ENCODE results near the gene CCR2.

CCR2 gene

DNA sequence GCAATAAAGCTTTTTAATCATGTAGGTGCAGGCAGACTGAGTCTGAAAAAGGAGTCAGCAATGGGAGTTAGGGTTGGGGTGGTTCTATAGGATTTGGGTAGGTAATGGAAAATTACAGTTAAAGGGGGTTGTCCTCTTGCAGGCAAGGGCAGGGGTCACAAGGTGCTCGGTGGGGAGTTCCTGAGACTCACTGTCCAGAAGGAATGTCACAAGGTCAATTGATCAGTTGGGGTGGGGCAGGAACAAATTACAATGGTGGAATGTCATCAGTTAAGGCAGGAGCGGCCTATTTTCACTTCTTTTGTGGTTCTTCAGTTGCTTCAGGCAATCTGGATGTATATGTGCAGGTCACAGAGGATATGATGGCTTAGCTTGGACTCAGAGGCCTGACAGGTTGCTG, 39.1 kb downstream of the CCR2 start:
- TF ChIP-seq REST (IDR thresholded peaks at IDR 0.05; ENCODE audit: low read depth) (no peak), NFIC (IDR thresholded peaks at IDR 0.05) (no peak), MAX (IDR thresholded peaks at IDR 0.05) (no peak), EGR1 (IDR thresholded peaks at IDR 0.05) (no peak), CEBPB (IDR thresholded peaks at IDR 0.05) (no peak), TAF1 (IDR thresholded peaks at IDR 0.05; ENCODE audit: low read depth) (no peak), RAD21 (IDR thresholded peaks at IDR 0.05; ENCODE audit: low read depth) (no peak), EP300 (IDR thresholded peaks at IDR 0.05; ENCODE audit: borderline replicate concordance) (no peak), FOXM1 (IDR thresholded peaks at IDR 0.05; ENCODE audit: borderline replicate concordance, low read depth) (no peak), YY1 (IDR thresholded peaks at IDR 0.05; ENCODE audit: low read depth) (no peak), ZBTB7A (IDR thresholded peaks at IDR 0.05; ENCODE audit: low read depth) (no peak), TCF12 (IDR thresholded peaks at IDR 0.05; ENCODE audit: low read depth) (no peak), TEAD4 (IDR thresholded peaks at IDR 0.05) (no peak), USF1 (IDR thresholded peaks at IDR 0.05) (no peak), CREB1 (IDR thresholded peaks at IDR 0.05; ENCODE audit: low read depth) (no peak)

DNA sequence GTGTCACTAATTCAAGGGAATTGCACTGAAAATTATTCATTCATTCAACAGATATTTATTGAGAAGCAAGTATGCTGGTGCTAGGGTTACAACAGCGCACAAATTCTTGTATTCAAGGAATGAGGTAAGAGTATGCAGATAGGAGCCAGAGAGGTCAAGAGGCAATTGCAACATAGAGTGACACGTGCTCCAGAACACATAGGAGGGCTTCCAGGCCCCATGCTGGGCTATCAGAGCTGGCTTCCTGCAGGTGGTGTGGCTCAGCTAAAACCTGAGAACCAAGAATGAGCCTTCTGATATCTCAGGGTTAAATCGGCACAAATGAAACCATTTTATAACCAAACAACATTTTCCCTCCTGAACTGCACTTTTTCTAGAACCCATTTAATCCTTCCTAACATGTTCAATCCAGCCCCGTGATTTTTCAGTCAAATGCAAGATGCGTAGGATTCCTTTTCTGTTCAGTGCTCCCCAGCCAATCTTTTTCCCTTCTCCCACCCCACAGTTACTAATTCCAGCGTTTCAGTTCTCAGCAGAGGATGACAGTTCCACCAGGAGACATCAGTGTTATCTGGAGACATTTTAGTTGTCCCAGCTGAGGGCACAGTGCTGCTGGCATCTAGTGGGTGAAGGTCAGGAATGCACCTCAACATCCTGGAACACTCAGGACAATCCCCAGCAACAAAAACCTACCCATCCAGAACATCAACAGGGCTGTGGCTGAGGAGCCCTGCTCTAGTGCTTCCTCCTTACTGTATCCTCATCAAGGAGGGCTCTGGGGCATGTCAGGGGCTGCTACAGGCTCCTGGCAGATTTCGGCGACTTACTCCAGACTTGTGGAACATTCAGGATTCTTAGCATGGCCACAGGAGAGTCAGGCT, 39.9 kb downstream of the CCR2 start:
- TF ChIP-seq CEBPB (IDR thresholded peaks at IDR 0.05) (peak; percentile 89), MAX (IDR thresholded peaks at IDR 0.05) (no peak), ZBTB7A (IDR thresholded peaks at IDR 0.05; ENCODE audit: low read depth) (no peak), CREB1 (IDR thresholded peaks at IDR 0.05; ENCODE audit: low read depth) (no peak), EGR1 (IDR thresholded peaks at IDR 0.05) (no peak), YY1 (IDR thresholded peaks at IDR 0.05; ENCODE audit: low read depth) (no peak), NFIC (IDR thresholded peaks at IDR 0.05) (no peak), EP300 (IDR thresholded peaks at IDR 0.05; ENCODE audit: borderline replicate concordance) (no peak), FOXM1 (IDR thresholded peaks at IDR 0.05; ENCODE audit: borderline replicate concordance, low read depth) (no peak), USF1 (IDR thresholded peaks at IDR 0.05) (peak; percentile 59), TEAD4 (IDR thresholded peaks at IDR 0.05) (no peak), REST (IDR thresholded peaks at IDR 0.05; ENCODE audit: low read depth) (no peak), RAD21 (IDR thresholded peaks at IDR 0.05; ENCODE audit: low read depth) (peak; percentile 12; the same call in 1 of the 2 replicates), TAF1 (IDR thresholded peaks at IDR 0.05; ENCODE audit: low read depth) (no peak), TCF12 (IDR thresholded peaks at IDR 0.05; ENCODE audit: low read depth) (no peak)

GRCh38 chr3:46395210-46395661, 41.3 kb downstream of the CCR2 start:
- TF ChIP-seq FOXM1 (IDR thresholded peaks at IDR 0.05; ENCODE audit: borderline replicate concordance, low read depth) (no peak), EP300 (IDR thresholded peaks at IDR 0.05; ENCODE audit: borderline replicate concordance) (no peak), TCF12 (IDR thresholded peaks at IDR 0.05; ENCODE audit: low read depth) (no peak), REST (IDR thresholded peaks at IDR 0.05; ENCODE audit: low read depth) (no peak)

All from Ishikawa (cell line).